ENCODE data around the gene HECTD4.
A peak's percentile ranks its signal among the peaks of the same experiment; 100 is the strongest.
"Not testable (repeated sequence)": the region's sequence is repeated elsewhere in the genome, so short reads cannot be mapped to it uniquely, and the experiment has no call there.

HECTD4 gene

GRCh38 chr12:112172556-112173324 is 209.5 kb downstream of the HECTD4 start:
- DNase-seq, result no peak

GRCh38 chr12:112170971-112171596 is 211.1 kb downstream of the HECTD4 start:
- DNase-seq, result no peak

GRCh38 chr12:112170376-112170775 is 211.9 kb downstream of the HECTD4 start:
- peak; percentile 62 for DNase-seq

- no peak for DNase-seq
Measured at GRCh38 chr12:112169966-112170365, 212.3 kb downstream of the HECTD4 start.

GRCh38 chr12:112169161-112169872 is 212.9 kb downstream of the HECTD4 start:
- DNase-seq, result no peak

- no peak for DNase-seq
Measured at GRCh38 chr12:112168561-112168971, 213.7 kb downstream of the HECTD4 start.

GRCh38 chr12:112167718-112168525 is 214.3 kb downstream of the HECTD4 start:
- DNase-seq, result no peak

DNA sequence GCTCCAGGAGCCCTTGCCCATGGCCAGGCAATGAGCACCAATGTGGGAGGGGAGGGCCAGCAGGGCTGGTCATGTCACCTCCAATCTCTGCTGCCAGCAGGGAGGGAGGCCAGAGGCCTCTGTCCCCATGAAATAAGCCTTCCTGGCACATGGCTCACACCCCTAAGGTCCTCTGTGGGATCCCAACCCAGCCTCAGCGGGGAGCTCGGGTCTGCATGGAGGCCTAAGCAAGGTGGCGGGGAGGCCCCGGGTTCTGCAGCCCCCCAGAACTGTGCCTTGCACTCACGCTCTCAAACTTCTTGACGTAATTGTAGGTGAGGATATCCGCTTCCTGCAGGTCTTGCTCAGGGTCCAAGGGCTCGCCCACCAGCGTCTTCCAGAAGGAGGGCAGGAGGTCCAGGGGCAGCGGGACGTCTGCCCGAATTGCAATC is 215.2 kb downstream of the HECTD4 start:
- DNase-seq, result no peak

GRCh38 chr12:112166051-112167015 is 215.9 kb downstream of the HECTD4 start:
- DNase-seq, result no peak

DNA sequence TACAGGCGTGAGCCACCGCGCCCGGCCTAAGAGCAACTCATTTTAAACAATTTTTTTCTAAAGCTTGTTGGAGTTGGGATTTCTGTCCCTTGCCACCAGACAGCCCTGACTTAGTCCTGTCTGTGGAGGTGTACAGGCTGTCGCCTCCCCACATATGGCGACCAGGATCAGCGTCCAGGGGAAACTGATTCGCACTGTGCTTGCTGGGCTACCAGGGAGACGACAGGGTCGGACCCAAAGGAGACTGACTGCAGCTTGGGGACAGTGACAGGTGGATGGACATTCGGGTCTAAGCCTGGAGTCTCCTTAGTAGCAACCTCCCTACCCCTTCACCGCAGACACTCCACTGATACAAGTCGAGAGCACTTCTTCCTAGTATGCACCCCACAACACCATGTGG is 216.6 kb downstream of the HECTD4 start:
- no peak for DNase-seq

- no peak for DNase-seq
Measured at GRCh38 chr12:112164011-112164660, 218.1 kb downstream of the HECTD4 start.

GRCh38 chr12:112163471-112163991 is 218.7 kb downstream of the HECTD4 start:
- no peak for DNase-seq

- DNase-seq, result no peak
Measured at GRCh38 chr12:112163056-112163455, 219.2 kb downstream of the HECTD4 start.

DNA sequence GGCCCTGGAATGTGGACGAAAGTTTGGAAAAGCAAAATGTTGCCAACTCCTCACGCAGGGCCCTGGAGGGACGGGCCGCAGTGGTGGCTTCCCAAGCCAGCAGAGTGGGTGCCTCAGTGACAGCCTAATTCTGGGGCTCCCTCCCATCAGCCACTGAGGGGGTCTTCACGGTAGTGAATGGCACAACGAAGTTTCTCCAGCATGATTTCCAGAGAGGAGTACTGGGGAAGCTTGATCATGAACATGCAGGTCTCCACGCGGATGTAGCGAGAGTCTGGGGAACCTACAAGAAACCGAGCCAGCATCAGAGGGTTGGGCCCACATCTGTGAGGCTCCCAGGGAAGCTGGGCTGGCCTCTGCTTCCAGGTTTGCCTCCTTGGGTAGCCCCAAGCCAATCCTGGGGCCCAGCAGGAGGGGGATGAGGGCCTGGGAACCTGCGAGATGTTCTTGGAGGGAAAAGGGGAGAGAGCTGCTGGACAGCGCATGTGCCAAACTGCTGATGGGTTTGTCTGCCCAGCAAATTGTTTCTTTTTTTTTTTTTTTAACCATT is 219.9 kb downstream of the HECTD4 start:
- no peak for DNase-seq

GRCh38 chr12:112161711-112162110 is 220.5 kb downstream of the HECTD4 start:
- DNase-seq, result no peak

GRCh38 chr12:112160611-112161010 is 221.6 kb downstream of the HECTD4 start:
- no peak for DNase-seq

DNA sequence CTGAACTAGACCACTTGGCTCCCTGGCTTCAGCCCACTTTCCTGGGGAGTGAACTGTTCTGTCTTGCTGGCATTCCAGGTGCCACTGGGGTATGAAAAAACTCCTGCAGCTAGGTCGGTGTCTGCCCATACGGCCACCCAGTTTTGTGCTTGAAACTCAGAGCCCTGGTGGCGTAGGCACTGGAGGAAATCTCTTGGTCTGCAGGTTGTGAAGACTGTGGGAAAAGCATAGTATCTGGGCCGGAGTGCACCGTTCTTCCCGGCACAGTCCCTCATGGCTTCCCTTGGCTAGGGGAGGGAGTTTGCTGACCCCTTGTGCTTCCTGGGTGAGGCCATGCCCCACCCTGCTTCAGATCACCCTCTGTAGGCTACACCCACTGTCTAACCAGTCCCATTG is 223.1 kb downstream of the HECTD4 start:
- DNase-seq, result no peak

- DNase-seq, result not testable (repeated sequence)
Measured at GRCh38 chr12:112158461-112159145, 223.6 kb downstream of the HECTD4 start.

GRCh38 chr12:112153893-112154219 is 228.4 kb downstream of the HECTD4 start:
- DNase-seq, result no peak
